Left renal pelvis (tissue), 4 donors: ENCODE measurements around the gene KIF25. TPM values are rescaled to one million over a fixed set of nuclear protein-coding genes. Genes with fewer than 3 reads are reported as not detected.
"Not testable (repeated sequence)": the region's sequence is repeated elsewhere in the genome, so short reads cannot be mapped to it uniquely, and the experiment has no call there.

ENCODE experiments used
- DNase-seq, 4 donors: peaks; one replicate each; pipeline ENCODE4 v3.0.0-alpha.2; 2013; ENCODE audit warnings: low read depth in 4 of 4, low spot score in 3 of 4
- polyA plus RNA-seq, 4 donors: library from polyadenylated mRNA; unstranded; fragments of 120-200 nt; gene quantifications; one replicate each; pipeline ENCODE4 v1.2.1, GENCODE V29; 2013; ENCODE audit not compliant: insufficient read length in 4 of 4

KIF25 gene
- polyA plus RNA-seq, 4 donors, result 0.14 to 0.87 (median 0.83) TPM

- no peak for DNase-seq
These were observed 4.3 kb upstream of the KIF25 start for GRCh38 chr6:167993169-167993568.

GRCh38 chr6:167993831-167994230 is 3.6 kb upstream of the KIF25 start:
- DNase-seq, result no peak

DNA sequence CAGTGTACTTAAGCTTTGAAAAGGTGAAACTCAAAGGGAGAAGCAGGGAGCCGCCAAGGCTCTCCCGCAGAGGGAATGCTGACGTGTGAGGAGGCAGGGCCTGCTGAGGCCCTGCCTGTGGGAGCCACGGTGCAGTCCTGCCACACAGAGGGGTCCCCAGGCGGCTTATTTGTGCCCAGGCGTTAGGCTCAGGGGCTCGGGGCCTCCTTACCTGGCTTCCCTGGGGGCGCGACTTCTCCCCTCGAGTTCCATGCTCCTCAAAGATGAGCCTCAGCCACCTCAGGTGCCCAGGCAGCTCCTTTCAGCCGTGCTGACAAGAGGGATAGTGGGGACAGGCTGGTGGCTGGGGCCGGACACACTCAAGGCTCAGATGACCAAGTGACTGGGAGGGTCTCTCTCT is 2.2 kb upstream of the KIF25 start:
- no peak for DNase-seq

GRCh38 chr6:167995731-167996151 is 1.7 kb upstream of the KIF25 start:
- no peak for DNase-seq

DNA sequence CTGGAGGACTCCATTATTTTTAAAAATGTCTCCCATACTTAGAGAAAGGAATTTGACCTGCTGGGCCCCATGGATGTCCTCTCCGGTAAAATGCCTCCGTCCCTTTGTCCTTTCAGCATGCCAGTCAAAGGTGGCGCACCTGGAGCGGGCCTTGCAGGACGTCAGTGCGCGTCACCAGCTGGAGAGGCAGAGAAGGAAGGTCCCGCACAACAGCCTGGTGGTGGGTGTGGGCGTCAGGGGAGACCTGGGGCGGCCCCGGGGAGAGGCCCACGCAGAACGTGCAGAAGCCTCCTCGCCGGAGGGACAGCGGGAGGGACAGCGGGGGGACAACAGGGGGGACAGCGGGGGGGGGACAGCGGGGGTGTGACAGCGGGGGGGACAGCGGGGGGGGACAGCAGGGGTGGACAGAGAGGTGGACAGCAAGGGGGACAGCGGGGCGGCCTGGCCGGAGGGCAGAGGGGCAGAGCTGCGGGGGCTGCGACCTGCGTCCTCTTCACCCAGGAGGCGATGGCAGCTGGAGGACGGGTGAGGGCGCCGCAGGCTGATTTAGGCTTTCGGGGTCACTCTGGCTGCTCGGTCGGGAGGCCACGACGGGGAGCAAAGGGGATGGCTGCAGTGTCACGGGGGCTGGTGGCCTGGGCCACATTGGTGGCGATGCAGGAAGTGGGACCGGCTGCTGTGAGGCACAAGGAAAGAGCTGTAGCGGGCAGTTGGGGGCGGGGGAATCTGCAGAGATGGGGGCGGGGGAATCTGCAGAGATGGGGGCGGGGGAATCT is 859 bp upstream of the KIF25 start:
- no peak for DNase-seq

DNA sequence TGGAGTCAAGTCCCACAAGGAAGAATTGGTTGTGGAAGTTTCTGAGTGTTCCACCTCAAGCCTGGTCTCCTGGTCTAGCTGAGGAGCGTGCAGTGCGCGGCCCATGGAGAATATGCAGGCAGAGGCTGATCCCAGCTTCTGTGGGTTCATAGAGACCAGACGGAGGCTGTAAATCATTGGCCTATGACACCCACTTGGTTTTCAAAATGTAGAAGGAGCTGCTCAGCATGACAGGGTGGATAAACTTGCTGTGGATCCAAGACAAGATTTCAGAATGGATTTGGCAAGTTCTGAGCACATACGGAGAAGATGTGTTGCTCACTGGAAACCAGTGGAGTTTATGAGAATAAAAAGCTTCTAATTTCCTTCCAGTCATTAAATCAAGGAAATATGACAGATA is 744 bp downstream of the KIF25 start:
- no peak for DNase-seq

GRCh38 chr6:168000198-168001028 is 2.9 kb downstream of the KIF25 start:
- no peak for DNase-seq

- DNase-seq, result no peak
These were observed 3.5 kb downstream of the KIF25 start for GRCh38 chr6:168001029-168001332.

- DNase-seq, result not testable (repeated sequence)
These were observed 4.0 kb downstream of the KIF25 start for GRCh38 chr6:168001514-168001913.

DNA sequence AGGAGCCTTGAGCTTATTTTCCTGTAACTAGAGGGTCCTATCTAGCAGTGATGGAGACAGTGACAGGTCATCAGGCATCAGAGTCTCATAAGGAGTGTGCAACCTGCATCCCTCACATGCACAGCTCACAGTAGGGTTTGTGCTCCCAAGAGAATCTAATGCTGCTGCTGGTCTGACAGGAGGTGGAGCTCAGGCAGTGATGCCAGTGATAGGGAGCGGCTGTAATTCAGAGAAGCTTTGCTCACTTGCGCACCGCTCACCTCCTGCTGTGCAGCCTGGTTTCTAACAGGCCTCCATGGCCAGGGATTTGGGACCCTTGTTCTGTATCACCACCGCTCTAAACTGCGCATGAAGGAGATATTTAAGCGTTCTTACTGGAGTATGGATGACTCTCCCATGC is 5.3 kb downstream of the KIF25 start:
- DNase-seq, result no peak

GRCh38 chr6:168004023-168004422 is 6.6 kb downstream of the KIF25 start:
- no peak for DNase-seq

- no peak for DNase-seq
These were observed 7.5 kb downstream of the KIF25 start for GRCh38 chr6:168004945-168005344.

GRCh38 chr6:168005796-168006195 is 8.3 kb downstream of the KIF25 start:
- DNase-seq, result no peak

DNA sequence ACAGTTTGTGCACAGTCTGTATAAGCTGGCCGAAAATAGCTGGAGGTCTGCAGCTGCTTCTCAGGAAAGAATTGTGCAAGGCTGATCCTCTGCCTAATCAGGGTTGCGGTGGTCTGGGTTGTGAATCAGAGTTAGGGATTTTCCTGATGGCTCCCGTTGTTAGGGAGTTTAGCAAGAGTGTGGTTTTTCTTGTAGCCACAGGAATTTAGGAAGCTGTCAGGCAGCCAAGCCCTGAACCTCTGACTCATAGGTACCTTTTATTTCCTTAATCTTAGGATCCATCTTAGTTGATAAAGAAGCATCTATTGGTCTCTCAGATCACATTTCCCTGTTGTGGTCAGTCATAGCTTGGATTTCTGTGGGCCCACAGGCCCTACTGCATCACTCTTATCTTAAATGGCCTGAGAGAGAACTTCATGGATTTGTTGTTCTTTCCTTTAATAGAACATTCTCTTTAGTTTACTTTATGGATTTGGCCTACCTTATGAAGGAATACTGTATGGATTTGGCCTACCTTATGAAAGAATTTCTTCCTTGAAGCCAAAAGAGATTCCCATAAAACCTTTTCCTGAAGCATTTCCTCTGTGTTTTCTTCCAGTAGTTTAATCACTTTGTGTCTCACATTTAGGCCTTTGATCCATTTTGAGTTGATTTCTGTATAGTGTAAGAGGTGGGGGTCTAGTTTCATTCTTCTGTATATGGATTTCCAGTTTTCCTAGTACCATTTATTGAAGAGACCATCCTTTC is 10.3 kb downstream of the KIF25 start:
- DNase-seq, result no peak

DNA sequence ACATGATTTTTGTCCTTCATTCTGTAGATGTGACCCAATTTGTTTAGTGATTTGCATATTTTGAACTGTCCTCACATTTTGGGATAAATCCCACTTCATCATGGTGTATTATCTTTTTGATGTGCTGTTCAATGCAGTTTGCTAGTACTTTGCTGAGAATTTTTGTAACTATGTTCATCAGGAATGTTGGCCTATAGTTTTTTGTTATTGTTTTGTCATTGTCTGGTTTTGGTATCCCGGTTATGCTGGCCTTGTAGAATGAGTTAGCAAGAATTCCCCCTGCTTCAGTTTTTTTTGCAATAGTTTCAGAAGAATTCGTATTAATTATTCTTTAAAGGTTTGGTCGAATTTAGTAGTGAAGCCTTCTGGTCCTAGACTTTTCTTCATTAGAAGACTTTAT is 11.9 kb downstream of the KIF25 start:
- DNase-seq, result no peak

GRCh38 chr6:168011291-168011690 is 13.8 kb downstream of the KIF25 start:
- DNase-seq, result no peak

DNA sequence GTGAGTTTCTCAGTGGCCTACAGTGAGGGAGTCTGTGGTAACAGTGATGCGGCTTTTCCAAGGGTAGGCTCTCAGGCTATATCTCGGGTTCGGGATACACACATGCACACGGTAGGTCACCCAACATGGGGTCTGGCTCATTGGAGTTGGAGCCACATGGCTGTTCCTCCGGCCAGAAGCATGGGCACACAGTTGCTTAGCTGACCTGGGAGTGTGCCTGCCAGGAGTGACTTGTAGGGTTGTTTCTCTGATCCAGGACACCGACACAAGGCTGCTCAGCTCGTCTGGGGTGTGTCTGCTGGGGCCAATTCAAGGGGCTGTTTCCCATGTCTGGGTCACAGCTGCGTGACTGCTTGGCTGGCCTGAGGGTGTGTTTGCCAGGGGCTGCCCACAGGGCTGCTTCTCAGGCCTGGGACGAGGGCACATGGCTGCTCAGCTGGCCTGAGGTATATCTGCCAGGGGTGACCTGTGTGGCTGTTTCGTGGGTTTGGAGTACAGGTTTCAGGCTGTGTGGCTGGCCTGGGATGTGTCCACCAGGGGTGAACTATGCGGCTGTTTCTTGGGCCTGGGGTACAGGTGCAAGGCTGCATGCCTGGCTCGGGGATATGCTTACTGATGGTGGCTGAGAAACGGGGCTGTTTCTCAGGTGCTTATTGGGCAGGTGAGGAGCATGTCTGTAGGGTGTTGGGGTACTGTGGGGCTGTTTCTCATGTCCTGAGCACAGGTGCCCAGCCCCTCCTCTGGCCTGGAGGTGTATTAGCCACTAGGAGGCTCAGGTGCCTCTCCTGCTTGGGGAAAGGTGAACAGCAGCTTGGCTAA is 15.2 kb downstream of the KIF25 start:
- no peak for DNase-seq

DNA sequence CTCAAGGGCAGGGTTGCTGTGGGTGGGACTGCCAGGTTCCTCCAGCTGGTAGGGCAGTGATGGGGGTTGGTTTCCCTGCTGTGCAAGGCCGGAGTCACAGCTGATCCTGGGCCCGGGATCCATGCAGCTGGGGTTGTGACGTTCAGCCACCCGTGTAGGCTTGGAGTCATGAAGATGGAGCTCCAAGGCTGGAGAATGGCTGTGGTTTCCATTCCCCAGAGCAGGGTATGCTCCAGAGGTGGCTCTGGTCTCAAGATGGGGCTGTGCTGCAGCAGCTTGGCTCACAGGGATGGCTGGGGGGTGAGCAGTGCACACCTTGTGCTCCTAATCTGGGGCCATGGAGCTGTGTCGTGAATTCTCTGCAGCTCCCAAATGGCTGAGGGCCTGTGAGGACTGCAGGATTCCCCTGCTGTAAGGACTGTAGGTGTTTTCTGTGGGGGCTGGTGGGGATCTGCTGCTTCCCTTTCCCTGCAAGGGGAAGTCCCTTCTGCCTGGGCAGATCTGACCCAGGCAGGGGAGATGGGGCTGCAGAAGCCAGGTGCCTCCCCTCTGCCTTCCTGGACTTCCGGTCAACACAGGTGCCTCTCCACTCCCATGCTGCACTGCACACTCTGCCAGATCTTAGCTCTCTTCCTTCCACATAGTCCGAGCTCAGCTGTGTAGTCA is 15.9 kb downstream of the KIF25 start:
- DNase-seq, result no peak

- DNase-seq, result no peak
These were observed 17.0 kb downstream of the KIF25 start for GRCh38 chr6:168014428-168014827.

- no peak for DNase-seq
These were observed 17.5 kb downstream of the KIF25 start for GRCh38 chr6:168015009-168015408.
